Activated gamma-delta T cell treated with anti-CD3 and anti-CD28 coated beads, Interleukin-2, amount 50 U/mL, for 16 hours (primary cell): ENCODE data around the gene SCAPER.

Experiments
- DNase-seq: peaks from one replicate; pipeline ENCODE4 v3.0.0-alpha.2; 2020; ENCODE audit warnings: low read depth

Gene SCAPER

DNA sequence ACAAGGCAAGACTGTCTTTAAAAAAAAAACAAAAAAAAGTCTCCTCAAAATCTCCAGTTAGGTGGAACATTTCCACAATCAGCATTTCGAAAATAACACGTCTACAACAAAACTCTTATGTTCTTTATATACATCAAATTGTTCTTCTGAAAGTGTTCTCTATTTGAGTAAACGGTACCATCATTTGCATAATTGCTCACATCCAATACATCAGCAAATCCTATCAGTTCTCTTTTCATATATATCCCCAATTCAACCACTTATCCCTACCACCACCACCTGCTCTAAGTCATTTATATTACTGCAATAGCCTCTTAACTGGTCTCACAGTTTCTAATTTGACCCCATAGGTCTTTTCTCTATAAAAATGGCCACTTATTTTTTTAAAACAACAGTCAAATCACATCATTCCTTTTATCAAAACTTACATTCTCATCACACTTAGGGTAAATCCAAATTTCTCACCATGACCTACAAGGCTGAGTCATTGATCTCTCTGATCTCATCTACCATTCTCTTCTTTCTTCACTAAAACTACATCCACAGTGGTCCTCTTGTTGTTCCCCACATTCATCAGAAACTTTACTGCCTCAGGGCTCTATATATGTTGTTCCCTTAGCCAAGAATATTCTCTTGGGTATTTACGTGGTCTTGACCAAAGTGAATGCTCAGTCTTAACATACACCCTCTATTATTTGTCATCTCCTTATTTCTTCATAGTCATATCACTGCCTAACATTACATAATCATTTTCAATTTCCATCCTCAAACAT is 237.0 kb downstream of the SCAPER start:
- DNase-seq: no peak

DNA sequence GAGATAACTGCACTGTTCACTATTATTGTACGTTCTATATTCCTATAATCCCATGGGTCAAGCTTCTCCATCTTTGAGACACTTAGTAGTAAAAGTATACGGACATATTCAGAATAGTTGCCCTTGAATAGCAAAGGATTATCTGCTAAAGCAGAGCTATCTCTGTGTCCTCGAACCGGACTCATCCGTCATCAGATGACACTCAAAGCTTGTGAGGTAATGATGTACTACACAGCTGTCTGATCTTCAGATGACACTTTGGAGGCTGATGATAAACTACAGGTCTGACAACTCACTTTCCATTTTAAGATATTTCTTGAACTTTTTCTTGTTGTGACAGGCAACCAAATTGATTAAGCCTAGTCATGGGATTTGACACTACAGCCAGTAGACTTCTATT is 240.2 kb downstream of the SCAPER start:
- DNase-seq: no peak

DNA sequence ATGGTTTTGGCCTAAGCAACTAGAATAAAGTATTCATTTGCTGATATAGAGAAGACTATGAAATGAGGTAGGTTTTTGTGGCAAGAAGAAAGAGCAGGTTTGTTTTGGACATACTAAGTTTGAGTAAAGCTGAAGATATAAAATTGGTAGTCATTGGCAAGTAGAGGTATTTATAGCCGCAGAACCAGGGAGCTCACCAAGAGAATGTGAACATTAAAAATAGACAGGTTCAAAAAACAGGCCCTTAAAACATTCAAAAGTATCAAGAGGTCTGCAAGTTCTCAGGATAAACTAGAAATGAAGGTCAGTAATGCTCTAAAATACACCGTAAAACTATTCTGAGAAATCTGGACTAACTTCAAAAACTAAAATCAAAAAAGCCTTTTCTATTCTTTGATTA is 240.7 kb downstream of the SCAPER start:
- no peak for DNase-seq

DNA sequence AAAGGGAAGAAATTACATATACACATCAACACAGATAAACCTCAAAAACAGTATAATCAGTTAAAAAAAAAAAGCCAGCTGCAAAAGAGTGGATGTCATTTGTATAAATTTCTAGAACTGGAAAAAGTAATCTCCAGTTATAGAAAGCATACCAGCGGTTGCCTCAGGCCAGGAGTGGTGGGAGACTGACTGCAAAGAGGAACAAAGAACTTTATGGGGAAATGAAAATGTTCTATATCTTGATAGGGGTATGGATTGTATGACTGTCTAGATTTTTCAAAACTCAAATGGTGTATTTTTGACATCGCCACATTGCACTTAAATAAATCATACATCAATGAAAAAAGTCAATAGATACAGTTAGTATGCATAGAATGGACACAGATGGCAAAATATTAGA is 241.6 kb downstream of the SCAPER start:
- DNase-seq: no peak

DNA sequence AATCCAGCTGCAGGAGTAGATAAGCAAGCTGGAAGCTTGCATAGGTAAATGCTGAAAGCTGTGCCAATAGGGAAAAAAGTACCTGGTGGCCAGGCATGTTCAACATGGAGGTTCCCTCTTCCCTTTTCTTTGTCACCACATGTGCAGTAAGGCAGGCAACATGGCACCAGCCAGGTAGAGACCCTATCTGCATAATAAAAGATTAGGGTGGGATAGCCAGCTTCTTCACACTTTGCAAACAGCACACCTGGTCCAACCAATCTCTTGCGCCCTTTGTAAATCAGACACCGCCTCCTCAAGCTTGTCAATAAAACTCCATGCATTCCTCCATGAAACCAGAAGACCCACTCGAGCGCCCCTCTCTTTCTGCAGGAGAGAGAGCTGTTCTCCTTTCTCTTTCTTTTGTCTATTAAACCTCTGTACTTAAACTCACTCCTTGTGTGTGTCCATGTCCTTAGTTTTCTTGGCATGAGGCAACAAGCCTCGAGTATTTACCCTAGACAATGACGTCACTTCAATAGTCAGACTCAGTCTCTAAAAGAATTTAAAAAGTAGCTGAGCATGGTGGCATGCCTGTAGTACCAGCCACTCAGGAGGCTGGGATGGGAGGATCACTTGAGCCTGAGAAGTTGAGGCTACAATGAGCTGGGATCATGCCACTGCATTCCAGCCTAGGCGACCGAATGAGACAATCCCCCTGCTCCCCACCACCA is 256.3 kb downstream of the SCAPER start:
- DNase-seq: no peak

DNA sequence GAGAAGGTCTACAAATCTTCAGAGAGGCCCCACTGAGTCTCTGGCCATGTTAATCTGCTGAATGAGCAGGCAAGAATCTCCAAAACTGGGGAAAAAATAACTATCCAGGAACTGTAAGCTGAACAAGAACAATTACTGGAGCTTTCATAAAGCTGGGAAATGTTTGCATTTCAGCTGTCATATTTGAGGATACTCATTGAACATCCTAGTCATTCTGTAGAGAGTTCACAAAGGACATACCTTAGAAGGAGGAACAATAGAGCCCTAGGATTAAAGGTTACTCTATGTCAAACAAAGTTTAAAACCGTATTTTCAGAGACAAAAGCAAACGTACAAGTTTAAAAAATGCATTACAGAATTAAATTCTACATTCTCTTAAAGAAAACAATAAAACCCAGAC is 257.5 kb downstream of the SCAPER start:
- DNase-seq: no peak

DNA sequence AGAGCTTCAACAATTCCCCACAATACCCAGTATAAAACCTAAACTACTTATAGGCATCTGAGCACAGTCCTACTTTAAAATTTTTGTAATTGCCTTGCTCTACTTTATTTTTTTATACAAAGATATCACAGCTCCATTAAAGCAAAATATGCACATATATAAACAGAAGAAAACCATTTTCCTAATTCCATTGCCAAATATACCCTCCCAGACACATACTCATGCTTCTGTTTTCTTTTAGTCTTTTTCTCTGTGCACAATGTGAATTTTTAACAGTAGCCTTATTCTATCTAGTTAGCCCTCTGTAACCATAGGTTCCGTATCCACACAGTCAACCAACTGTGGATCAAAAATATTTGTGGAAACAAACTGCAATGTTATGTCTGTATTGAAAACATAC is 260.5 kb downstream of the SCAPER start:
- DNase-seq: no peak

DNA sequence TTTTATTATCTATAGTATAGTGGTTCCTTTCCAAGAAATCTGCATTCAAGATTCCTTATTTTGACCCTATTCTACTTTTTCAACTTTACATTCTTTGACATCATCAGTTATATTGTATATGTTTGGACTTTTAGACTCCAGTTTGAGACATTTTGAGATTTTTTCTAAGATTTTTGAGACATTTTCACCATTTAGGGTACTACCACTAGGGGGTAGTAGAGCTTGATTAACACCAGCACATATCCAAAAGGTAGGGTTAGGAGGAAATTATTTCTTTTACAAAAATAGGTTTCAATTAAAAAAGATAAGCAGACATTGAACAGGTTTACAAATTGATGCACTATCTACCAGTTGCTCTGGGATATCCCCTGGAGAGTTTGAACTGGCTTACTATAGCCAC is 262.5 kb downstream of the SCAPER start:
- DNase-seq: no peak

DNA sequence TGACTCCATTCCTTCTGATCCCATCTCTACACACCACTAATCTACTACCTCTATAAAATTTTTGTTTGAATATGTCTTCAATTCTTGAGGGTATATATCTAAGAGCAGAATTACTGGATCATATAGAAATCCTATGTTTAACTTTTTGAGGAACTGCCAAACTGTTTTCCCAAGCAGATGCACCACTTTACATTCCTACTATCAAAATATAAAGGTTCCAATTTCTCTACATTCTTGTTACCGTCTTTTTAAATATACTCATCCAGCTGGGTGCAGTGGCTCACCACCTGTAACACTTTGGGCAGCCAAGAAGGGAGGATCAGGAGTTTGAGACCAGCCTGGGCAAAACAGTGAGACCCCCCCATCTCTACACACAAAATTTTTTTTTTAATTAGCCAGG is 268.0 kb downstream of the SCAPER start:
- DNase-seq: no peak

DNA sequence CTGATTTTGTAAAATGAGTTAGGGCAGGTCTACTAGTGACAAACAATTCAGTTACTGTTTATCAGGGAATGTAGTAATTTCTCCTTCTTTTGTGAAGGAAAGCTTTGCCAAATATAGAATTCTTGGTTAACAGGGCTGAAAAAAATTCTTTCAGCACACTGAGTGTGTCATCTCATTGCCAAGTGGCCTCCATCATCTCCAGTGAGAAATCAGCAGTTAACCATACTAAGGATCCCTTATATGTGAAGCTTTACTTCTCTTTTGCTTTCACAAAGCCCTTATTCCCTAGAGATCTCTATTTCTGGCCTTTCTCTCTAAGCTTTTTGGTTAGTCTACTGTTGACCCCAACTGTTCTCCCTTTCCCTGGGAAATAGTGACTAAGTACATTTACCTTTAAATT is 269.1 kb downstream of the SCAPER start:
- no peak for DNase-seq

DNA sequence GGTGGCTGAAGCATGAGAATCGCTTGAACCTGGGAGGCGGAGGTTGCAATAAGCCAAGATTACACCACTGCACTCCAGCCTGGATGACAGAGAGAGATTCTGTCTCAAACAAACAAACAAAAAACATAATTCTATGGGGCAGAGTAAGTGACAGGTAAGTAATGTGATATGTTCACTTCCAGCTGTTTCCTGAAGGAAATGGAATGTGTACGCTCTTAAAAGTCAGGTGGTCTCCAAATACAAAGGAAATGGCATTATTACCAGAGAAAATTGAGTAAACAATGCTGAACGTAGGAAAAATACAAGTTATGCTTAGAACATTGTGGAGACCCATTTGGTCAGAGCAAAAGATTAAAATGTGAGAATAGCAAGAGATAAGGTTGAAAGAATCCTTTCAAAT is 278.5 kb downstream of the SCAPER start:
- DNase-seq: no peak

DNA sequence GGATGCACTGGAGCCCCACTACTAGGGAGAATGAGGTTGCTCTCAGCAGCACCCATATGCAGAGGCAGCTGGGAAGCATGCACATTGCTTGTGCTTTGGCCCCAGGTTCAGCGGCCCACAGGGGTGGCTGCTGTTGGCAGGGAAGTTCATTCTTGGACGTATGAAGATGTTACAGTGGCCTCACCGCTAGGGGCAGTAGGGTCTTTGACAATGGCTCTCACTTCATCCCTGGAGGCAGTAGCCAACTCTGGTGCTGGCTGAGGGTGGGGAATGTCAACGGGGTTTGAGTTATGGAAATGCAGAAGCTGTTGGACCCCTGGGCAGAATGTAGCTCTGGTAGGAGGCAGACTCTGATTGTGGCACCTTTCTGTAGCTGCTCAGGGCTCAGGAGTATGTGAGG is 279.9 kb downstream of the SCAPER start:
- no peak for DNase-seq

DNA sequence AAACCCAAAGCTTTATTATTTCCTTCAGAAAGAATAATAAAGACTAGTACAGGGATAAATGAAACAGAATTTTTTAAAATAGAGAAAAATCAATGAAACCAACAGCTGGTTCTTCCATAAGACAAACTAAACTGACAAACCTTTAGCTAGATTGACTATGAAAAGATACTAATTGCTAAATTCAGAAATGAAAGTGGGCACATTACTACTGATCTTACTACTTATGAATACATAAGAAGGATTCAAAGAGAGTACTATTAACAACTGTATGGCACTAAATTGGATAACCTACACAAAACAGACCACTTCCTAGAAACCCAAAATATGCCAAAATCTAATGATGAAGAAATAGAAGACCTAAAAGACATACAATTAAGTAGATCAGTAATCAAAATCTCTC is 290.4 kb downstream of the SCAPER start:
- no peak for DNase-seq

DNA sequence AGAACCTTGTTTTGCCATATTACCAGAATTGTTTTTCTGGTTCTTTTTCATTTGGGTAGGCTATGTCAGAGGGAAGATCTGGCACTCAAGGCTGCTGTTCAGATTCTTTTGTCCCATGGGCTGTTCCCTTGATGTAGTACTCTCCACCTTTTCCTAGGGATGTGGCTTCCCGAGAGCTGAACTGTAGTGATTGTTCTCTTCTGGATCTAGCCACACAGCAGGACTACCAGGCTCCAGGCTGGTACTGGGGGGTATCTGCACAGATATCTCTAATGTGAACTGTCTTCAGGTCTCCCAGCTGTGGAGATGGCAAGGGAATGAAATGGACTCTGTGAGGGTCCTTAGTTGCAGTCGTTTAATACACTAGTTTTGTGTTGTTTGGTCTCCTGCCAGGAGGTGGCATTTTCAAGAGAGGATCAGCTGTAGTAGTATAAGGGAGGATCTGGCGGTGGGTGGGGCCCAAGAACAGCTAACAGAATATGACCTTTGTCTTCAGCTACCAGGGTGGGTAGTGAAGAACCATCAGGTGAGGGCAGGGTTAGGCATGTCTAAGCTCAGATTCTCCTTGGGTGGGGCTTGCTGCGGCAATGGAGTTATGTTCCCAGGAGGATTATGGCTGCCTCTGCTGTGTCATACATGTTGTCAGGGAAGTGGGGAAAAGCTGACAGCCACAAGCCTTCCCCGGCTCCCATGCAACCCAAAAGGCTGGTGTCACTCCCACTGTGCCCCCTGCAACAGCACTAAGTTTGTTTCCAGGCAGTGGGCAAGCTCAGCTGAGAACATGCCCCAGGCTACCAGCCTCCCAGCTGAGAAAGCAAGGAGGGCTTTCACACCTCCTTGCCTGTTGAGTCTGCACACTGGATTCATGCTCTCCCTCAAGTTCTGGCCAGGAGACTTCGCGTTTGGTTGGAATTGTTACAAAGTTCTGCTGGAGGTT is 316.1 kb downstream of the SCAPER start:
- DNase-seq: no peak

DNA sequence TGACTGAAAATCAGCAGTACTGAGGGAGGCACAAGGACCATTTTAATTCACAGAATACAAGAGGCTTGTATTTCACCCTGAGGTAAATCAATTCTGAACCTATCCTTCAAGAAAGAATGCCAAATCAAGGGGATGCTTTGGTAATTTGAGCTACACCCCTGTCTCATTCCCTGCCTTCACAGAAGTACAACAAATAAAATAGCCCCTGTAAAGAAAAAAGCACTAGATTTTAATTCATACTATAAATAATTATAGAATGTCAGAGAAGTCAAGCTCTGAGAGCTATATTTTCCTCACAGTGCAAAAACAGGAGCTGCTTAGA is 319.6 kb downstream of the SCAPER start:
- no peak for DNase-seq

DNA sequence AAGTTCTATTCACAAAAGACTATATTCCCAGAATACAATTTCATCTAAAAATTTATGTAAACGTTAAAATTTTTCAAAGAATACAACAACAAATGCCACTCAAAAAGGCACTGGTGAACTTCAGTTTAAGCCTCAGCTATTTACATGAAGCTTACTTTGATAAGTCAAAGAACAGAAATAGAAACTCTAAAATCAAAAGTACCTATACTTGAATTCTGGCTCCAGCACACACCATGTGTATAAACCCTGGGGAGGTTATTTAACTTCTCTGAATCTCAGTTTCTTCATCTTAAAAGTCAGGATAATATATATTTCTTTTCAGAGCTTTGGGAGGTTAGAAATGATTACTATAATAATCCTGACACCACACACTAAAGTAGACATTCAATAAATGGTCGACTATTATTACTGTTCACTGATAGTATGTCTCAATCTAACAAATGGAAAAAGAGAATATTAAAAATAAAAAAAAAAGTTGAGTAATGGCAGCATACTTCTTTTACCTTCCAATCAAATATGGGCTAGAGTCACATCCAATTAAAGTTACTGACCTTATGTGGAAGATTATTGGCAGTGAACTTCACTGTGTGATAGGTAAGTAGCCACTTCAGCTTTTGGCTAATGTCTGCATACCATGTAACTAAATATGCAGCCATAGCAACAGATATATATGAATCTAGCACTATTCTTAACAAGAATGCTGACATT is 320.1 kb downstream of the SCAPER start:
- no peak for DNase-seq

DNA sequence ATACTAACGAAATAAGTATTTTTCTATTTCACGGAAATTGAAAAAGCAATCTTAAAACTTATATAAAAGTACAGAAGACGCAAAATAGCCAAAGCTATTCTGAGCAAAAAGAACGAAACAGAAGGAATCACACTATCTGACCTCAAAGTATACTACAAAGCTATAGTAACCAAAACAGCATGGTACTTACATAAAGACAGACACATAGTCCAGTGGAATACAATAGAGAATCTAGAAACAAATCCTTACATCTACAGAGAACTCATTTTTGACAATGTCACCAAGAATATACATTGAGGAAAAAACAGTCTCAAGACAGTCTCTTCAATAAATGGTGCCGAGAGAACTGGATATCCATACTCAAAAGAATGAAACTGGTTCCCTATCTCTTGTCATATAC is 322.6 kb downstream of the SCAPER start:
- no peak for DNase-seq

DNA sequence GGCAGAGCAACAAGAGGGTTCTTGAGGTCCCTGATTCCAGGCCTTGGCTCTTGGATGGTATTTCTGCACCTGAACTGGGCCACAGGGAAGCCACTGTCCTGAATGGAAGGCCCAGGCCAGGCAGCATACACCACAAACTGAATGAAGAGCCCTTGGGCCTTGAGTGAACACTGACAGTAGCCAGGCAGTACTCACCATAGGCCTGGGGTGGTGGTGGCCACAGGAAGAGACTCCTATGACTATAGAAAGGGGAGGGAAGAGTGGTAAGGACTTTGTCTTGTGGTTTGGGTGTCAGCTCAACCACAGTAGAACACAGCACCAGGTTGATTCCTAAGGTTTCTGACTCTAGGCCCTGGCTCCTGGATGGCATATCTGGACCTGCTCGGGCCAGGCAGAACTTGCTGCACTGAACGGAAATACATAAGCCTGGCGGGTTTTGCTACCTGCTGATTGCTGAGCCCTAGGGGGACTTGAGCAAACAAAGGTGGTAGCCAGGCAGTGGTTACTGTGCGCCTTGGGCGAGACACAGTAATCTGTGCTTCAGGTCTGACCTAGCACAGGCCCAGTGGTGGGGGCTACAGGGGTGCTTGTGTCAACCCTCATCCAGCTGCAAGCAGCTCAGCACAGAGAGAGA is 327.1 kb downstream of the SCAPER start:
- no peak for DNase-seq

DNA sequence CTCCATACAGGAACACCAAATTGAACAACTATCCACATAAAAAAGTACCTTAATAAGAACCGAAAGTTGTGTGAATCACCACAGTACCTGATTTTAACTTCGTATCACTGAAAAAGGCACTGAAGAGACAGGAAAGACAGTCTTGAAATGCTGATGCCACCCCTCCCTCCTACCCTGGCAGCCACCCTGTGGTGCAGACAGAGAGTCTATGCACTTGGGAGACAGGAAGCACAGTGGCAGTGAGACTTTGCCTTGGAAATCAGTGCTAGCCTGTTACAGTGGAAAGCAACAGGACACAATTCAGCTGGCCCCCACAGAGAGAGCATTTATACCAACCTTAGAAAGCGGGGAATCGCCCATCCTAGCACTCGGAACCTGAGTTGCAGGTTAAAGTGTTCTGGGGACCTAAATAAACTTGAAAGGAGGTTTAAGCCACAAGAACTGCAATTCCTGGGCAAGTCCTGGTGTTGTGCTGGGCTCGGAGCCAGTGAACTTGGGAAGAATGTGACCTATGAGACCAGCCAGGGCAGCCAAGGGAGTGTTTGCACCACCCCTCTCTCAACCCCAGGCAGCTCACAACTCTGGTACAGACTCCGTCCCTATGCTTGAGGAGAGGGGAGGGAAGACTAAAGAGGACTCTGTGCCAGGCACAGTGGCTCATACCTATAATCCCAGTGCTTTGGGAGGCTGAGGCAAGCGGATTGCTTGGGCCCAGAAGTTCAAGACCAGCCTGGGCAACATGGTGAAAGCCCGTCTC is 328.4 kb downstream of the SCAPER start:
- no peak for DNase-seq

DNA sequence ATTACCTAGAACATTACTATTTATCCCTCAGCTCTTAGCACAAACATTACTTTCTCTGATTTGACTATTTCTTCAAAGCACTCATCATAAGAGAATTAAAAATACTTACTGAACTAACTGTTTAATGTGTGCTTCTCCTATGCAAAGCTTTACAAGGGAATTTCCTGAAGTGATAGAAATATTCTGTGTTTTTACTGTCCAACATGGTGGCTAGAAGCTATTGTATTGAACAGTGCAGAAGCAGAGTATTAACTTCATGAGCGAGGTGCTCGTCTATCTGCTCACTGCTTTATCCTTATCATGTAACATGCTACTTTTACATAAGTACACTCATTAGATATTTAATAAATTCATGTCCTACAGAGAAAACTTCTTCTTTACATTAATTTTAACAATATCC is 329.5 kb downstream of the SCAPER start:
- no peak for DNase-seq

DNA sequence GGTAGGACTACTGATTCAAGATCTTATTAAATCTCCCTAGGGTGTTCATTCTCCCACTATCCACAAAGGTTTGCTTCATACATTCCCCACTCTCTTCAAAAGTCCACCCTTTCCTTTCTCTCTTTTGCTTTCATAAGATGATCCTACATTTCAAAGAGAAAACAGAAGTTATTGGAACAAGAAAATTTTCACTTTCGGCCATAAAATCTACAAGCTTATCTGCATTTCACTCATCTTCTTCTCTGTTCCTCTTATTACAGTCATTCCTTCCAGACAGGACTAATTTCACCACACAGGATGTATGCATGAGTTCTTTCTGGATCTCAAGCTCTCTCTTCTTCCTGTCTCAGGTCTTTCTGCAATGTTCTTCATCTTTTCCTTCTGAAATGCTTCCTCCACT is 329.9 kb downstream of the SCAPER start:
- DNase-seq: no peak
